Activated T-cell treated with anti-CD3 and anti-CD28 coated beads, Interleukin-2, amount 50 U/mL, for 24 hours (primary cell): ENCODE measurements around the gene LTO1.
"Not testable (repeated sequence)": the region's sequence is repeated elsewhere in the genome, so short reads cannot be mapped to it uniquely, and the experiment has no call there.

Experiments
- DNase-seq: peaks from one replicate; pipeline ENCODE4 v3.0.0-alpha.2; 2020
- H3K27ac Mint-ChIP-seq: 2 replicates; pipeline ENCODE4 v1.8.0; 2020; ENCODE audit warnings: mild to moderate bottlenecking, mixed read lengths
- H3K27me3 Mint-ChIP-seq: 2 replicates; pipeline ENCODE4 v1.8.0; 2020; ENCODE audit warnings: mixed read lengths
- H3K36me3 Mint-ChIP-seq: 2 replicates; pipeline ENCODE4 v1.8.0; 2020; ENCODE audit warnings: low read depth, mixed read lengths
- H3K4me1 Mint-ChIP-seq: 2 replicates; pipeline ENCODE4 v1.8.0; 2020; ENCODE audit warnings: low read depth, mixed read lengths
- H3K4me3 Mint-ChIP-seq: 2 replicates; pipeline ENCODE4 v1.8.0; 2020; ENCODE audit warnings: mild to moderate bottlenecking, moderate library complexity, mixed read lengths
- H3K9me3 Mint-ChIP-seq: 2 replicates; pipeline ENCODE4 v1.8.0; 2020; ENCODE audit warnings: mixed read lengths

The LTO1 gene

GRCh38 chr11:69704508-69705253, 29.5 kb upstream of the LTO1 start:
- no peak for DNase-seq
- no peak overlapping the region for H3K27ac Mint-ChIP-seq
- H3K4me3 Mint-ChIP-seq = peak overlapping the region; percentile 36
- H3K9me3 Mint-ChIP-seq = no peaks in the 10 kb centered on the region
- peaks cover 11% of the 10 kb centered on the region for H3K4me1 Mint-ChIP-seq
- H3K36me3 Mint-ChIP-seq = no peaks in the 10 kb centered on the region
- peaks cover 68% of the 10 kb centered on the region for H3K27me3 Mint-ChIP-seq

- H3K9me3 Mint-ChIP-seq = no peaks in the 10 kb centered on the region
- H3K36me3 Mint-ChIP-seq = no peaks in the 10 kb centered on the region
- peaks cover 75% of the 10 kb centered on the region for H3K27me3 Mint-ChIP-seq
- no peak for DNase-seq
- peak within 1 kb of the TSS; percentile 36 for H3K4me3 Mint-ChIP-seq
- peaks cover 11% of the 10 kb centered on the region for H3K4me1 Mint-ChIP-seq
- H3K27ac Mint-ChIP-seq = no peak within 1 kb of the TSS
Observed at GRCh38 chr11:69703768-69704507, 28.8 kb upstream of the LTO1 start, which contains the start of gene FGF19. Gene FGF19, minus strand, starts transcription at chr11:69704022. Its CDS starts 146 bp downstream, at chr11:69703876.

- DNase-seq = no peak
- Mint-ChIP-seq H3K4me3 (no peak overlapping the region), H3K27me3 (peaks cover 77% of the 10 kb centered on the region), H3K36me3 (no peaks in the 10 kb centered on the region), H3K27ac (no peak overlapping the region), H3K4me1 (peaks cover 11% of the 10 kb centered on the region), H3K9me3 (no peaks in the 10 kb centered on the region)
Observed at GRCh38 chr11:69703453-69703767, 28.3 kb upstream of the LTO1 start.

- no peak for DNase-seq
- peaks cover 80% of the 10 kb centered on the region for H3K27me3 Mint-ChIP-seq
- H3K27ac Mint-ChIP-seq = no peak overlapping the region
- peaks cover 11% of the 10 kb centered on the region for H3K4me1 Mint-ChIP-seq
- H3K4me3 Mint-ChIP-seq = no peak overlapping the region
- H3K9me3 Mint-ChIP-seq = no peaks in the 10 kb centered on the region
- H3K36me3 Mint-ChIP-seq = no peaks in the 10 kb centered on the region
Observed at GRCh38 chr11:69702769-69703452, 27.8 kb upstream of the LTO1 start.

- Mint-ChIP-seq H3K36me3 (no peaks in the 10 kb centered on the region), H3K27ac (no peak overlapping the region), H3K27me3 (peaks cover 83% of the 10 kb centered on the region), H3K4me3 (no peak overlapping the region), H3K9me3 (no peaks in the 10 kb centered on the region), H3K4me1 (peaks cover 11% of the 10 kb centered on the region)
- DNase-seq = no peak
Observed at GRCh38 chr11:69702239-69702691, 27.1 kb upstream of the LTO1 start.

GRCh38 chr11:69700278-69701140, 25.4 kb upstream of the LTO1 start:
- Mint-ChIP-seq H3K9me3 (no peaks in the 10 kb centered on the region), H3K4me3 (no peak overlapping the region), H3K36me3 (no peaks in the 10 kb centered on the region), H3K4me1 (peaks cover 11% of the 10 kb centered on the region), H3K27ac (no peak overlapping the region), H3K27me3 (peaks cover 83% of the 10 kb centered on the region)
- no peak for DNase-seq

- H3K9me3 Mint-ChIP-seq = no peaks in the 10 kb centered on the region
- peaks cover 6% of the 10 kb centered on the region for H3K4me1 Mint-ChIP-seq
- peaks cover 84% of the 10 kb centered on the region for H3K27me3 Mint-ChIP-seq
- H3K27ac Mint-ChIP-seq = no peak overlapping the region
- H3K4me3 Mint-ChIP-seq = no peak overlapping the region
- DNase-seq = no peak
- H3K36me3 Mint-ChIP-seq = no peaks in the 10 kb centered on the region
Observed at GRCh38 chr11:69699213-69699612, 24.1 kb upstream of the LTO1 start.

GRCh38 chr11:69698362-69698761, 23.2 kb upstream of the LTO1 start:
- Mint-ChIP-seq H3K4me3 (no peak overlapping the region), H3K27ac (no peak overlapping the region), H3K27me3 (peaks cover 90% of the 10 kb centered on the region), H3K4me1 (peaks cover 6% of the 10 kb centered on the region), H3K36me3 (no peaks in the 10 kb centered on the region), H3K9me3 (no peaks in the 10 kb centered on the region)
- no peak for DNase-seq

- Mint-ChIP-seq H3K9me3 (no peaks in the 10 kb centered on the region), H3K36me3 (no peaks in the 10 kb centered on the region), H3K27ac (no peak overlapping the region), H3K4me1 (peaks cover 3% of the 10 kb centered on the region), H3K27me3 (peaks cover 85% of the 10 kb centered on the region), H3K4me3 (no peak overlapping the region)
- DNase-seq = no peak
Observed at GRCh38 chr11:69697861-69698260, 22.7 kb upstream of the LTO1 start.

- Mint-ChIP-seq H3K4me3 (no peak overlapping the region), H3K36me3 (no peaks in the 10 kb centered on the region), H3K27me3 (peaks cover 84% of the 10 kb centered on the region), H3K9me3 (no peaks in the 10 kb centered on the region), H3K4me1 (no peaks in the 10 kb centered on the region), H3K27ac (no peak overlapping the region)
- no peak for DNase-seq
Observed at GRCh38 chr11:69697469-69697843, 22.3 kb upstream of the LTO1 start.

- Mint-ChIP-seq H3K27ac (no peak overlapping the region), H3K9me3 (no peaks in the 10 kb centered on the region), H3K27me3 (peaks cover 85% of the 10 kb centered on the region), H3K4me1 (no peaks in the 10 kb centered on the region), H3K36me3 (no peaks in the 10 kb centered on the region), H3K4me3 (no peak overlapping the region)
- DNase-seq = no peak
Observed at GRCh38 chr11:69696749-69697468, 21.8 kb upstream of the LTO1 start.

GRCh38 chr11:69695995-69696394, 20.8 kb upstream of the LTO1 start:
- not testable (repeated sequence) for DNase-seq, H3K36me3 Mint-ChIP-seq, H3K9me3 Mint-ChIP-seq, H3K4me3 Mint-ChIP-seq, H3K27ac Mint-ChIP-seq, H3K4me1 Mint-ChIP-seq
- H3K27me3 Mint-ChIP-seq = peaks cover 82% of the 10 kb centered on the region

GRCh38 chr11:69695581-69695980, 20.4 kb upstream of the LTO1 start:
- no peak overlapping the region for H3K27ac Mint-ChIP-seq
- no peaks in the 10 kb centered on the region for H3K9me3 Mint-ChIP-seq
- H3K27me3 Mint-ChIP-seq = peaks cover 81% of the 10 kb centered on the region
- H3K4me3 Mint-ChIP-seq = no peak overlapping the region
- no peaks in the 10 kb centered on the region for H3K4me1 Mint-ChIP-seq
- H3K36me3 Mint-ChIP-seq = no peaks in the 10 kb centered on the region
- no peak for DNase-seq

- no peak overlapping the region for H3K4me3 Mint-ChIP-seq
Observed at GRCh38 chr11:69694781-69695180, 19.6 kb upstream of the LTO1 start.

More at GRCh38 chr11:69694781-69695180, 19.6 kb upstream of the LTO1 start:
- peaks cover 1% of the 10 kb centered on the region for H3K4me1 Mint-ChIP-seq
- no peak for DNase-seq
- H3K27ac Mint-ChIP-seq = no peak overlapping the region
- no peaks in the 10 kb centered on the region for H3K9me3 Mint-ChIP-seq
- H3K36me3 Mint-ChIP-seq = no peaks in the 10 kb centered on the region
- H3K27me3 Mint-ChIP-seq = peaks cover 81% of the 10 kb centered on the region
